ENCODE results near the gene ZDHHC5.

The ZDHHC5 gene

DNA sequence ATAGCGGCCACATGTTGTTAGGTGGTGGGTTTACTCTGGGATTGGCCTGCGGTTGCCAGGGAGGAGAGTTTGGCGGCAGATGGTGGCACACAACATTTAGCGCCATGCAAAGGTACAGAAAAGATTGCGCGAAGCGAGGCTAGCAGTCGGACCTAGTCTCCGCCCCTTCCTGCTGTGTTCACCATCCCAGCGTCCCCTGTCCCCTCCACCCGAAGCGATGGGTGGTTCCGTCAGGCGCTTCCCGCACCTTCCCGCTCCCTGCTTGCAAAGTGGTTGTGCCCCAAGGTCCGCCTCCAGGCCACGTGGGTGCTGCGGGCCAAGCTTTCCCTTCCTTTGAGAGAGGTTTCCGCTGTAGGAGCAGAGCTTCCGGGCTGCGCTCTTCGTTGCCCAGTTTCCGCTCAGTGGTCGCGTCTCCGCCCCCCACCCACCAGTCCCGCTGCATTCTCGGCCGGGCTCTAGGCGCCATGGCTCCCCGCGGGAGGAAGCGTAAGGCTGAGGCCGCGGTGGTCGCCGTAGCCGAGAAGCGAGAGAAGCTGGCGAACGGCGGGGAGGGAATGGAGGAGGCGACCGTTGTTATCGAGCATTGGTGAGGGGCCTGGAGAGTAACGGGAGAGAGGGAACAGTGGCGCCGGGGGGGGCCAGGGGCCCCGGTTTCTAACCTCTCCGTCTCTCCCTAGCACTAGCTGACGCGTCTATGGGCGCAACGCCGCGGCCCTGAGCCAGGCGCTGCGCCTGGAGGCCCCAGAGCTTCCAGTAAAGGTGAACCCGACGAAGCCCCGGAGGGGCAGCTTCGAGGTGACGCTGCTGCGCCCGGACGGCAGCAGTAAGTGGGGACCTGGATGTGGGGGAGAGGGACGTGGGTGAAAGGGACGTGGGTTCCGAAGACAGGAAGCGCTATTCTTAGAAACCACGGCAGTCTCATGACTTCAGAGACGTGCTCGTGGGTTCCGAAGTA, 73.5 kb downstream of the ZDHHC5 start, which contains the start of gene SELENOH:
TSS of gene SELENOH (plus strand) at position 360 of the 955 bp plus-strand sequence. CDS start at position 465, 105 bp downstream.
- DNase-seq, result peak; percentile 95 to 97

DNA sequence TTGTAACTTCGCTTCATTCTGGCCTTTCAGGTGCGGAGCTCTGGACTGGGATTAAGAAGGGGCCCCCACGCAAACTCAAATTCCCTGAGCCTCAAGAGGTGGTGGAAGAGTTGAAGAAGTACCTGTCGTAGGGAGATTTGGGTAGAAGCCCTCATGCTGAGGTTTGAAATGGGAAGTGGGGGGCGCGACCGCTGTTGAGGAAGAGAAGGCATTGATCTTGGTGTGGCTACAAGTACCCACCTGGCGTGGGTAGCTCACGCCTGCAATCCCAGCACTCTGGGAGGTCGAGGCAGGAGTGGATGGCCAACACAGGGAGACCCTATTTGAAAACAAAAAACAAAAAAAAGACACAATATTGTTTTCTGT, 74.2 kb downstream of the ZDHHC5 start:
- no peak for DNase-seq

DNA sequence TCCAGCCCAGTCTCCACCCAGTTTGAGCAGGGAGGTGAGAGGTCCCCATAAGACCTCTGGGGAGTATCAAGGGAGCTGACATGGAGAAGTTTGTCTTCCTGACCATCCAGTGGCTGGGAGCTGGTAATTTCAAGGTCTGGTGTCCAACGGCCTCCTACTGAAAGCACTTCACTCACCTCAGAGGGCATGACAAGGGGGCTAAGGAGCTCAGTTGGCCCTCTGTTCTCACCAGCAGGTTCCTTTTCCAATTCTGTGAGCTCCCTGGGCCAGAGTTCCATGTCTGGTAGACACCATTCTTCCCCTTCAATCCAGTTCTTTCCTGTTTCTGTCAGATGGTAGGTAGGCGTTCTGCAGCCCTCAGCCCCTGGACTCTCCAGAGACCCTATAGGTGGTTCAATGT, 76.4 kb downstream of the ZDHHC5 start:
- no peak for DNase-seq

GRCh38 chr11:57745206-57745605, 77.3 kb downstream of the ZDHHC5 start:
- DNase-seq, result no peak

- no peak for DNase-seq
Measured at GRCh38 chr11:57746920-57747319, 79.0 kb downstream of the ZDHHC5 start.

Measured in inflammatory macrophage treated with lipopolysaccharide for 1 hour (primary cell).